ENCODE measurements around the gene TCERG1L.

TCERG1L gene

DNA sequence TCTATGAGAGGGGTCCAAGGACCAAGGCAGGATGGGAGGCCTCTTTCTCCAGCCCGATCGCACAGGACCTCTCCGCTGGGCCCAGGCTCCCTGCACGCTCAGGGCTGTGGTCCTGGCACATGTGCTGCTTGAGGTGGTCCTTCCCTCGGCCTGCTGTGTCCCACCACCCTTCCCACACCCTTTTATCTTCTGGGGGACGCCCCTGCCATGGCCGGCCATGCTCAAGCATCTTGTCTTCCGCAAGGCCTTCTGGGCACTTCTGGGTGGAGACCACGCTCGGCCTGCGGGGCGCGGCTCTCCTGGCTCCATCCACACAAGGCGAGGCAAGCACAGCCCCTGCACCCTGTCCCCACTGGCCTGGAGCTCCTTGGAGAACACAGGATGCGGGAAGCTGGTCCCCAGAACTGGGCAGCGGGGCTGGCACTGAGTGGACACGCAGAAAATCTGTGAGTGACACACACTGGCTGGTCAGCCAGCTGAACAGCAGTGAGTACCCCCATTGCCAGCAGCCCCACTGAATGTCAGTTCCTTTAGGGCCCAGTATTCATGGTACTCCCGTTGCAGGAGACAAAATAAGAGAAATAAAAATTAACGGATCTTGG, 115.9 kb downstream of the TCERG1L start:
- Histone ChIP-seq H3K9ac (no peak overlapping the region), H3K4me2 (no peak overlapping the region), H3K36me3 (ENCODE audit: insufficient read depth) (no peaks in the 10 kb centered on the region), H3K27me3 (ENCODE audit: insufficient read depth, low read depth) (no peaks in the 10 kb centered on the region), H4K20me1 (ENCODE audit: insufficient read depth) (no peaks in the 10 kb centered on the region), H2AFZ (ENCODE audit: low read depth) (no peak overlapping the region), H3K4me1 (ENCODE audit: low read depth, poor library complexity, severe bottlenecking) (no peaks in the 10 kb centered on the region), H3K79me2 (ENCODE audit: insufficient read depth, low read depth) (no peaks in the 10 kb centered on the region), H3K4me3 (IDR thresholded peaks at IDR 0.05; ENCODE audit: insufficient read depth, low read depth, low read length) (no peak overlapping the region), H3K27ac (no peak overlapping the region)
- TF ChIP-seq, protein P1, sequence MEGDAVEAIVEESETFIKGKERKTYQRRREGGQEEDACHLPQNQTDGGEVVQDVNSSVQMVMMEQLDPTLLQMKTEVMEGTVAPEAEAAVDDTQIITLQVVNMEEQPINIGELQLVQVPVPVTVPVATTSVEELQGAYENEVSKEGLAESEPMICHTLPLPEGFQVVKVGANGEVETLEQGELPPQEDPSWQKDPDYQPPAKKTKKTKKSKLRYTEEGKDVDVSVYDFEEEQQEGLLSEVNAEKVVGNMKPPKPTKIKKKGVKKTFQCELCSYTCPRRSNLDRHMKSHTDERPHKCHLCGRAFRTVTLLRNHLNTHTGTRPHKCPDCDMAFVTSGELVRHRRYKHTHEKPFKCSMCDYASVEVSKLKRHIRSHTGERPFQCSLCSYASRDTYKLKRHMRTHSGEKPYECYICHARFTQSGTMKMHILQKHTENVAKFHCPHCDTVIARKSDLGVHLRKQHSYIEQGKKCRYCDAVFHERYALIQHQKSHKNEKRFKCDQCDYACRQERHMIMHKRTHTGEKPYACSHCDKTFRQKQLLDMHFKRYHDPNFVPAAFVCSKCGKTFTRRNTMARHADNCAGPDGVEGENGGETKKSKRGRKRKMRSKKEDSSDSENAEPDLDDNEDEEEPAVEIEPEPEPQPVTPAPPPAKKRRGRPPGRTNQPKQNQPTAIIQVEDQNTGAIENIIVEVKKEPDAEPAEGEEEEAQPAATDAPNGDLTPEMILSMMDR (conservative IDR thresholded peaks at IDR 0.05; ENCODE audit: low read depth, low read length), result no peak

DNA sequence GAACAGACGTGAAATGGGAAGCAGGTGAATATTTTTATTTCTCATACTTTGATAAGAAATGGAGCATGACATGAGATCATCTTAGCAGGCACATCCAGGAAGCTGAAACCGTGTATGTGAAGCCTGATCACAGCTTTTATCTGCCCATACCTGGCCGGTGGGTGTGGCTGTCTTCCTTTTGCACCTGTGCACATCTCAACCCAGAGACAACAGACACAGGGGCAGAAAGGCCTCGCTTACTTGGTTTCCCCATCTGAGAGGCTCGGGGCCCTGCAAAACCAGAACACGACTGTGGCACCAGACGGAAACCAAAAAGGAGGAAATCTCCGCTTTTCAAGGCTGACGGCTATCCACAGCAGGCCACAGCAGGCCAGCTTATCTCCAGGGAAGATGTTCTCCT, 116.4 kb downstream of the TCERG1L start:
- H3K4me3 ChIP-seq (IDR thresholded peaks at IDR 0.05; ENCODE audit: insufficient read depth, low read depth, low read length), result no peak overlapping the region
- no peaks in the 10 kb centered on the region for H3K36me3 ChIP-seq (ENCODE audit: insufficient read depth)
- H3K79me2 ChIP-seq (ENCODE audit: insufficient read depth, low read depth), result no peaks in the 10 kb centered on the region
- H3K27me3 ChIP-seq (ENCODE audit: insufficient read depth, low read depth), result no peaks in the 10 kb centered on the region
- H3K4me1 ChIP-seq (ENCODE audit: low read depth, poor library complexity, severe bottlenecking), result no peaks in the 10 kb centered on the region
- H2AFZ ChIP-seq (ENCODE audit: low read depth), result no peak overlapping the region
- TF ChIP-seq, protein P1 (conservative IDR thresholded peaks at IDR 0.05; ENCODE audit: low read depth, low read length), result no peak
- no peaks in the 10 kb centered on the region for H4K20me1 ChIP-seq (ENCODE audit: insufficient read depth)
- no peak overlapping the region for H3K9ac ChIP-seq
- no peak overlapping the region for H3K4me2 ChIP-seq
- H3K27ac ChIP-seq, result no peak overlapping the region

DNA sequence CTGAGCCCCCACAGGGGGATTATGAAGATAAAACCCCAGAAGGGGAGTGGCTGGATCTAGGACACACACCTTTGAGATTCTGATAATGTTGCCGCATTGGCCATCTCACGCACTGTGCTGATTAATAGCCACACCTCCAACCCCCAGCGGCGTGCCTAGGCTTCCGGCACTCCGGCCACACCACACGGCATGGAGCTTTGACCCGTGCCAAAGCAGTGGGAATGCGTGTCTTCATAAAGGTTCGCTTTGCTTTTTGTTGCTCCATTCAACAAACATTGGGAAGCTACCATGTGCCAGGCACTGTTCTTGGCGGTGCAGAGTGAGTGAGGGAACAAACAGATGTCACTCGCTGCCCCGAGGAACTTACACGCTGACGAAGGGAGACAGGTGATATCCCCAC, 117.6 kb downstream of the TCERG1L start:
- no peak overlapping the region for H3K9ac ChIP-seq
- no peaks in the 10 kb centered on the region for H3K36me3 ChIP-seq (ENCODE audit: insufficient read depth)
- no peaks in the 10 kb centered on the region for H3K79me2 ChIP-seq (ENCODE audit: insufficient read depth, low read depth)
- TF ChIP-seq, protein P1 (conservative IDR thresholded peaks at IDR 0.05; ENCODE audit: low read depth, low read length), result no peak
- H3K4me1 ChIP-seq (ENCODE audit: low read depth, poor library complexity, severe bottlenecking), result no peaks in the 10 kb centered on the region
- no peak overlapping the region for H3K4me3 ChIP-seq (IDR thresholded peaks at IDR 0.05; ENCODE audit: insufficient read depth, low read depth, low read length)
- no peaks in the 10 kb centered on the region for H3K27me3 ChIP-seq (ENCODE audit: insufficient read depth, low read depth)
- no peak overlapping the region for H3K27ac ChIP-seq
- H2AFZ ChIP-seq (ENCODE audit: low read depth), result no peak overlapping the region
- H3K4me2 ChIP-seq, result no peak overlapping the region
- H4K20me1 ChIP-seq (ENCODE audit: insufficient read depth), result no peaks in the 10 kb centered on the region

DNA sequence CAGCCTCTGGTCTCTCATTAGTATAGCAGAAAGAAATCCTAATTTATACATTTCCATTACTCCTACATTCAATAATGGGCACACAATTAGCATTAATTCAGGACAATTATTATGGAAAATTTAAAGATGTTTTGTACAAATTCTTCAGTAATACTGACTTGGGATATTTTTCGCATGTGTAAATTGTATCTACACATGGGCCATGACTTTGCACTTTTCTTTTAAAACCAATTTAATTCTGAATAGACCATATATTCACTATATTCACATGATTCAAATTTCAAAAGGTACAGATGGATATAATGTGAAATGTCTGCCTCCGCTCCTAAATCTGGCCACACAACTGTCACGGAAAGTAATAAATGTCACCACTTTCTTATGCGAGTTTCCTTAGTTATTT, 123.0 kb downstream of the TCERG1L start:
- Histone ChIP-seq H3K4me2 (no peak overlapping the region), H3K27me3 (ENCODE audit: insufficient read depth, low read depth) (no peaks in the 10 kb centered on the region), H3K4me3 (IDR thresholded peaks at IDR 0.05; ENCODE audit: insufficient read depth, low read depth, low read length) (no peak overlapping the region), H2AFZ (ENCODE audit: low read depth) (no peak overlapping the region), H4K20me1 (ENCODE audit: insufficient read depth) (no peaks in the 10 kb centered on the region), H3K79me2 (ENCODE audit: insufficient read depth, low read depth) (no peaks in the 10 kb centered on the region), H3K4me1 (ENCODE audit: low read depth, poor library complexity, severe bottlenecking) (no peaks in the 10 kb centered on the region), H3K9ac (no peak overlapping the region), H3K36me3 (ENCODE audit: insufficient read depth) (no peaks in the 10 kb centered on the region), H3K27ac (no peak overlapping the region)
- TF ChIP-seq, protein P1 (conservative IDR thresholded peaks at IDR 0.05; ENCODE audit: low read depth, low read length), result no peak

All from KMS-11 (cell line).